Stomach (tissue), 19 donors: ENCODE measurements around the gene AMPD3. TPM values are rescaled to one million over a fixed set of nuclear protein-coding genes. Genes with fewer than 3 reads are reported as not detected.

Source experiments
- DNase-seq, 2 donors: peaks; one replicate each; pipeline versions ENCODE4 v3.0.0 to v3.0.0-alpha.2; 2013 to 2019
- H3K27ac ChIP-seq, 5 donors: fragments of 200-600 bp in 4 of 5; sonication (generic) in 4 of 5; one replicate each; pipeline ENCODE4 v1.5.1; 2013 to 2019; ENCODE audit warnings: mild to moderate bottlenecking in 1 of 5, moderate library complexity in 1 of 5
- H3K27me3 ChIP-seq, 3 donors: fragments of 200-600 bp; sonication (generic); one replicate each; pipeline ENCODE4 v1.5.1; 2017 to 2019; ENCODE audit warnings: mixed run types in 1 of 3
- H3K36me3 ChIP-seq, 4 donors: fragments of 200-600 bp; sonication (generic); 1 replicate in 3 of 4; 2 replicates in 1 of 4; pipeline ENCODE4 v1.5.1; 2016 to 2019
- H3K4me1 ChIP-seq, 4 donors: fragments of 200-600 bp; sonication (generic); one replicate each; pipeline ENCODE4 v1.5.1; 2016 to 2019
- H3K4me3 ChIP-seq, 4 donors: fragments of 200-600 bp; sonication (generic) in 3 of 4; one replicate each; pipeline ENCODE4 v1.5.1; 2016 to 2019; ENCODE audit warnings: mild to moderate bottlenecking in 1 of 4
- H3K9me3 ChIP-seq, 4 donors: fragments of 200-600 bp; sonication (generic); one replicate each; pipeline ENCODE4 v1.5.1; 2016 to 2019
- EP300 ChIP-seq: sonication (generic); formaldehyde crosslinking; IDR thresholded peaks from one replicate; pipeline ENCODE4 v1.6.1; 2017; ENCODE audit warnings: antibody characterized with exemption
- POLR2A ChIP-seq, 4 donors: fragments of 450-650 bp; IDR thresholded peaks; one replicate each; pipeline ENCODE4 v1.6.1; 2016; ENCODE audit warnings: antibody characterized with exemption in 4 of 4, control low read depth in 2 of 4, mild to moderate bottlenecking in 1 of 4, moderate library complexity in 1 of 4
- POLR2AphosphoS5 ChIP-seq, 3 donors: sonication (generic); formaldehyde crosslinking; IDR thresholded peaks; one replicate each; pipeline ENCODE4 v1.6.1; 2016; ENCODE audit warnings: antibody characterized with exemption in 3 of 3
- WGBS, 5 donors: extraction: QIAGEN DNeasy Blood & Tissue Kit in 3 of 5; methylation state at CpG; one replicate each; pipeline versions ENCODE4 v1.1.5 to v1.1.7; 2013 to 2018; 5-methylcytosine and 5-hydroxymethylcytosine counted together
- intact Hi-C: fragments of 100-400 bp; cut with DNase I; formaldehyde crosslinking; loops from one replicate; pipeline ENCODE4 v1.15.1; 2023; ENCODE audit warnings: low total_unique reads
- long read RNA-seq, 10 donors: transcript quantifications; one replicate each; lab custom pipeline, GENCODE V29; 2026
- polyA plus RNA-seq, 3 donors: library from polyadenylated mRNA; stranded (reverse); fragments of 200-250 nt; gene quantifications; one replicate each; pipeline ENCODE4 v1.2.3, GENCODE V29; 2013
- total RNA-seq, 5 donors: library from RNA; depleted of rRNA; stranded (reverse); fragments of >200 nt; gene quantifications; one replicate each; pipeline versions ENCODE4 v1.1.0 to v1.2.3, GENCODE V29; 2014 to 2016
- TF ChIP-seq, protein P1 (sequence below), 7 experiments: fragments of 450-650 bp in 4 of 7; fragments of 200-600 bp in 3 of 7; sonication (generic) in 3 of 7; IDR thresholded peaks; one replicate each; pipeline ENCODE4 v1.5.1; 2016 to 2019; ENCODE audit warnings: antibody characterized with exemption in 7 of 7, control low read depth in 2 of 7, mild to moderate bottlenecking in 1 of 7
- donor health status: healthy with polysubstance abuse.
- donor health status: Bipolar disorder and iron deficiency.
- donor health status: healthy.

The AMPD3 gene
- 10 to 100 TPM in 3 of 5 donors, 1 to 10 TPM in 2; 7.7 to 20.4 (median 14.2) TPM for total RNA-seq
- polyA plus RNA-seq = 1 to 10 TPM; 4.1 to 6.6 (median 5.2) TPM
- long read RNA-seq, donor 1 = 0 reads
- long read RNA-seq, donor 2 = 0 reads
- long read RNA-seq, donor 3 = 0 reads
- long read RNA-seq, donor 4 = 0 reads
- long read RNA-seq, donor 5 = 0 reads
- long read RNA-seq, donor 6, partial matches to known transcripts = 0 of 1 reads
- long read RNA-seq, donor 6, other reads (novel, unspliced or antisense) = 0 of 1 reads
- long read RNA-seq, donor 7 = 0 reads
- long read RNA-seq, donor 8 = 0 reads
- long read RNA-seq, donor 9 = 0 reads
- long read RNA-seq, donor 10 = 0 reads

DNA sequence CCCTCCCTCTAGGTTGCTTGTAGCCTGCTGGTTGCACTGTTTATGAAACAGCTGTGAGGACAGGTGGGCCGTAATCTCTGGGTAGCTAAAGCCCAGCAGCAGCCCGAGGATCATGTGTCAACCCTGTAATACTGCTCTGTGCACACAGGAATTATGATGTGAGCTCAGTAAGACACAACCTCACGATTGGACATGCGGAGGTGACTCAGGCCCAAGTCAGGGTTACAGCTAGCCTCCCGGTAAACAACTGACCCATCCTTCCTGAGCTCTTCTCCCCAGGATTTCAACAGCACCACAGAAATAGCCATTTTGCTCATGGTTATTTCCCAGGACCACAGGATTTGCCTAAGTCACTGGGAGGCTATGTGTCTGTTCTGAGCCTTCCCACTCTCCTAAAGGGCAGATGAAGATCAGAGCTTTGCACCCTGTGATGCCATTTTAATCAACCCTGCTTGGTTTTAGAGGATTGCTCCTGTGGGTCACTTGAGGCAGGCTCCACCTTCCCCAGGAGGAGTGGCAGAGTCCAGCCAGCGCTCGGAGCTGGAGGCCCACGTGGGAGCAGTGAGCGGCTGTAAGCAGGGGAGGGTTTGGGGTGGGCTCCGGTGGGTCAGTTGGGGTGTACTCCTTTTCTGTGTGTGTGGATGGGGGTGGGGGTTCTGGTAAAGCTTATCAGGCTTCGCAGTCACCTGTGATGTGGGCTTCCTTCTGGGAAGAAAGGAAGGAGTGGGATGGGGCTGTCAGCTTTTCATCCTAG is at the start of gene AMPD3:
TSS of gene AMPD3 (plus strand) at position 387 of the 754 bp plus-strand sequence. CDS start 6,256 bp downstream, outside the sequence.
- Histone ChIP-seq H3K9me3 (no peaks in the 10 kb centered on the region), H3K36me3 (no peaks in the 10 kb centered on the region), H3K4me1 (peaks cover 23 to 71% (median 45%) of the 10 kb centered on the region in 4 donors), H3K27me3 (peaks cover 0 to 8% (median 0%) of the 10 kb centered on the region in 3 donors), H3K27ac (peak within 1 kb of the TSS; percentile 60 to 83 (median 81)), H3K4me3 (peak within 1 kb of the TSS; percentile 24 to 46 (median 36))
- DNase-seq = peak in 1 of 2 donors; percentile 56
- TF ChIP-seq POLR2A (IDR thresholded peaks at IDR 0.05) = no peak
- TF ChIP-seq, protein P1, sequence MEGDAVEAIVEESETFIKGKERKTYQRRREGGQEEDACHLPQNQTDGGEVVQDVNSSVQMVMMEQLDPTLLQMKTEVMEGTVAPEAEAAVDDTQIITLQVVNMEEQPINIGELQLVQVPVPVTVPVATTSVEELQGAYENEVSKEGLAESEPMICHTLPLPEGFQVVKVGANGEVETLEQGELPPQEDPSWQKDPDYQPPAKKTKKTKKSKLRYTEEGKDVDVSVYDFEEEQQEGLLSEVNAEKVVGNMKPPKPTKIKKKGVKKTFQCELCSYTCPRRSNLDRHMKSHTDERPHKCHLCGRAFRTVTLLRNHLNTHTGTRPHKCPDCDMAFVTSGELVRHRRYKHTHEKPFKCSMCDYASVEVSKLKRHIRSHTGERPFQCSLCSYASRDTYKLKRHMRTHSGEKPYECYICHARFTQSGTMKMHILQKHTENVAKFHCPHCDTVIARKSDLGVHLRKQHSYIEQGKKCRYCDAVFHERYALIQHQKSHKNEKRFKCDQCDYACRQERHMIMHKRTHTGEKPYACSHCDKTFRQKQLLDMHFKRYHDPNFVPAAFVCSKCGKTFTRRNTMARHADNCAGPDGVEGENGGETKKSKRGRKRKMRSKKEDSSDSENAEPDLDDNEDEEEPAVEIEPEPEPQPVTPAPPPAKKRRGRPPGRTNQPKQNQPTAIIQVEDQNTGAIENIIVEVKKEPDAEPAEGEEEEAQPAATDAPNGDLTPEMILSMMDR (IDR thresholded peaks at IDR 0.05) = no peak
- TF ChIP-seq POLR2AphosphoS5 (IDR thresholded peaks at IDR 0.05) = peak in 2 of 3 donors; percentile 33 to 47
- WGBS, 5 donors = 57 to 71% (median 61%) methylated on average over 10 to 11 of the region's 11 CpGs
- intact Hi-C loops = no loop called here

DNA sequence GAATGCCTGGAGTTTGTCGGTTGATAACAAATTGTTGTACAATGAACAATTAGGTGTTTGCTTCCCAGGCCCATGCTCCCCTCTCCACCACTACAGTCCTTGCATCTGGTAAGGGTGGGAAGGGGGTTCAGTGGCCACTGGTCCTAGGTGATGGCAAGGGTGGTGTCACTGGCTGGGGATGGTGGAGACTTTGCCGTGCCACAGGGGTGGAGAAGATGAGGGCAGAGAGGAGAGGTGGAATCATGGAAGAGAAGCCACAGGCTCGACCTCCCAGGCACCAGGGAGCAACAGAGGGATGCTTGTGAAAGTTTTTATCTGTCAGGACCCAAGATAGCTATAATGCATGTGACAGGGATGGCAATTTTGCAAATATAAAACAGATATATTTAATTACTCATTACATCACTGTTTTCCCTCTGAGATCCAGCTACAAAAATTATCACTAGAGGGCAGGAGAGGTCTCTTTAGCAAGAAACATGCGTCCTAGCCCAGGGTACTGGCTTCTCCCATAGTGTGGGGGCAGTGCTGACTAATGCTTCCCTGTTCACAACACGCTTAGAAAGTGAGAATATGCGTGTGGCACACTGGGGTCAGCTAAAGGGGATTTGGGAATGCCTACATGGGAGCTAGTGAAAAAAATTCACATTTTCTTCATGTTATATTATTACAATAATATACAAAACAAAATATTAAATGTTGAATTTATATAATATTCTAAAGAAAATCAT is 49.0 kb upstream of the AMPD3 start:
- 26 to 30% (median 27%) methylated on average over 6 of the region's 6 CpGs for WGBS, 5 donors
- Histone ChIP-seq H3K36me3 (no peaks in the 10 kb centered on the region), H3K27ac (no peak overlapping the region), H3K4me1 (peaks cover 0 to 24% (median 11%) of the 10 kb centered on the region in 4 donors), H3K4me3 (no peak overlapping the region), H3K9me3 (no peaks in the 10 kb centered on the region), H3K27me3 (no peaks in the 10 kb centered on the region)
- peak; percentile 48 to 92 for DNase-seq
- intact Hi-C loops = loop anchor here (5.0 kb wide), 1 partner anchor 246 kb away; no protein-coding TSS in a partner anchor
- peak in 1 of 3 donors; percentile 73 for TF ChIP-seq POLR2AphosphoS5 (IDR thresholded peaks at IDR 0.05)
- TF ChIP-seq, protein P1 (IDR thresholded peaks at IDR 0.05) = peak in 5 of 7 experiments; percentile 48 to 68 (median 54)
- TF ChIP-seq EP300 = no peak

DNA sequence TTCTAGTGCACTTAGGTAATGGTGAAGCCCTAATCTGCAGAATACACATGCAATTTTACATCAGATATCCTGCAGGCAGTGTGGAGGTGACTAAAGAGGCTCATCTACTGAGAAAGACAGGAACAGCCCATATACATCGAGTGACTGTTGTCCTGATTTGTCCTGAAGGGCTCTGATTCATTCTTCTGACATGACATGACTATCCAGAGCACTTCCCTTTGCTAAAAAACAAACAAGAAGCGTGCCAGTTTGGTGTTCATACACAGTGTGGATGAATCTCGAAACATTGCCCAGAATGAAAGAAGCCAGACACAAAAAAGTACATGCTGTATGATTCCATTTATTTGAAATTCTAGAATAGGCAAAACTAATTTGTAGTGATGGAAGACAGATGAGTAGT is 48.0 kb upstream of the AMPD3 start:
- intact Hi-C loops = loop anchor here (5.0 kb wide), 1 partner anchor 245 kb away; no protein-coding TSS in a partner anchor
- 33 to 41% (median 37%) methylated on average over 3 of the region's 3 CpGs for WGBS, 5 donors
- H3K27me3 ChIP-seq = no peaks in the 10 kb centered on the region
- H3K9me3 ChIP-seq = no peaks in the 10 kb centered on the region
- H3K36me3 ChIP-seq = no peaks in the 10 kb centered on the region
- no peak for TF ChIP-seq EP300
- TF ChIP-seq POLR2A (IDR thresholded peaks at IDR 0.05) = no peak
- TF ChIP-seq POLR2AphosphoS5 (IDR thresholded peaks at IDR 0.05) = no peak
- TF ChIP-seq, protein P1 (IDR thresholded peaks at IDR 0.05) = no peak
- no peak for DNase-seq
- peaks cover 0 to 20% (median 11%) of the 10 kb centered on the region in 4 donors for H3K4me1 ChIP-seq
- H3K27ac ChIP-seq = no peak overlapping the region
- H3K4me3 ChIP-seq = no peak overlapping the region
